ENCODE data around the gene ASH1L.

The ASH1L gene

DNA sequence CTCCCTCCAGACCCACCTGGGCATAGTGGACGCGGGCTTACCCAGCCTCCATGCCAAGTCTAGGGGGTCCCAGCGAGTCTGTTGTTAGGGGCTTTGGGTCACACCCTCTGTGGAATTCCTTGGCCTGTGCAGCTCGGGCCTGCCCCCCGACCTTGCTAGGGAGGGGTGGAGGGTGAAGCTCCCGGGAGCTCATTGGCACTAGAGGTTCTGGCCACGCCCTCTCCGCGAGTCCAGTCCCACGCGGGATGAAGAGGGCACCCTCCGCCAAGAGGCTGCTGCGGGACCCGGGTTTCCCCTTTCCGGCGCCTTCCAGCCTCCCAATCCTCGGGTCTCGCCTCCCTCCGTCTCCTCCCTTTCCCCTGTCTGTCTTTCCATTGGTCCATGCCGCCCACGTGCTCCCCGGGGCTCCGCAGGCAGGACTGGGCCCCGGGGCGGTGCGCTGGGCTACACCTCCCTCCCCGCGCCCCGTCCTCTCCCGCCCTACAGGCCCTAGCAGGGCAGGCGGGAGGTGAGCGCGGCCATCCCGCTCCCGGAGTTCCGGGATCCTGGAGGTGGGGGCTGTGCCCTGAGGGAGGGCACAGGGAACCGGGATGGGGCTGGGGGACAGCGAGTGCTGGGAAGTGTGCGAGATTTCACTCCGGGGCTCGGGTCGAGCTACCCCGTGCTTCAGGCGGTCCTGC lies 238.4 kb downstream of the ASH1L start:
- TF ChIP-seq POLR2AphosphoS5 (IDR thresholded peaks at IDR 0.05; ENCODE audit: low read depth, low read length) (peak; percentile 36; the same call in 1 of the 2 replicates), PAX5 (IDR thresholded peaks at IDR 0.05; ENCODE audit: insufficient read depth, low read length, severe bottlenecking) (no peak), POU2F2 (IDR thresholded peaks at IDR 0.05; ENCODE audit: low read depth, low read length) (0 out of 2 replicates have a peak, but pooled peaks have one; percentile 5), POLR2A (IDR thresholded peaks at IDR 0.05; ENCODE audit: low read depth, low read length) (peak; percentile 12; the same call in 1 of the 2 replicates)
- peak; percentile 94 for FAIRE-seq

DNA sequence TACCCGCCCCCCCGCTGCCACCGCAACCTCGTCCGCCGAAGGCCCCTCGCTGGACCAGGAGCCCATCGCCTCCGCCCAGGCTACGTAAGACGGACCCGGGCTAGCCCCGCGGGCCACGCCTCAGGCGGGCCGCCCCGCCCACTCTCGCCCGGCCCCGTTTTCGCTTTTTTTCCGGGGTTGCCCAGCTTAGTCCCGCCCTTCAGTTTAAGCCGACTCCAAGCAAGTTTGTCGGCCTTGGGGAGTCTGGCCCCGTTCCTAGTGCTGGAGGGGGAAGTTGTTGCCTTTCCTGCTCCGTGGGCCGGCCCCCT lies 238.9 kb downstream of the ASH1L start:
- FAIRE-seq (no peak), DNase-seq (ENCODE audit: insufficient read length, low spot score) (peak; percentile 81)
- no peak for TF ChIP-seq SPI1 (IDR thresholded peaks at IDR 0.05; ENCODE audit: low read depth, low read length)
- TF ChIP-seq POLR2AphosphoS5 (IDR thresholded peaks at IDR 0.05; ENCODE audit: low read depth, low read length) = no peak
- TF ChIP-seq TAF1 (IDR thresholded peaks at IDR 0.05; ENCODE audit: low read depth, low read length) = no peak
- no peak; the same call in 1 of the 2 replicates for TF ChIP-seq POLR2A (IDR thresholded peaks at IDR 0.05; ENCODE audit: low read depth, low read length)
- TF ChIP-seq PAX5 (IDR thresholded peaks at IDR 0.05; ENCODE audit: insufficient read depth, low read length, severe bottlenecking) = no peak
- TF ChIP-seq POU2F2 (IDR thresholded peaks at IDR 0.05; ENCODE audit: low read depth, low read length) = no peak

More for the DNA sequence above, 238.4 kb downstream of the ASH1L start:
- peak; percentile 94 for DNase-seq (ENCODE audit: insufficient read length, low spot score)

DNA sequence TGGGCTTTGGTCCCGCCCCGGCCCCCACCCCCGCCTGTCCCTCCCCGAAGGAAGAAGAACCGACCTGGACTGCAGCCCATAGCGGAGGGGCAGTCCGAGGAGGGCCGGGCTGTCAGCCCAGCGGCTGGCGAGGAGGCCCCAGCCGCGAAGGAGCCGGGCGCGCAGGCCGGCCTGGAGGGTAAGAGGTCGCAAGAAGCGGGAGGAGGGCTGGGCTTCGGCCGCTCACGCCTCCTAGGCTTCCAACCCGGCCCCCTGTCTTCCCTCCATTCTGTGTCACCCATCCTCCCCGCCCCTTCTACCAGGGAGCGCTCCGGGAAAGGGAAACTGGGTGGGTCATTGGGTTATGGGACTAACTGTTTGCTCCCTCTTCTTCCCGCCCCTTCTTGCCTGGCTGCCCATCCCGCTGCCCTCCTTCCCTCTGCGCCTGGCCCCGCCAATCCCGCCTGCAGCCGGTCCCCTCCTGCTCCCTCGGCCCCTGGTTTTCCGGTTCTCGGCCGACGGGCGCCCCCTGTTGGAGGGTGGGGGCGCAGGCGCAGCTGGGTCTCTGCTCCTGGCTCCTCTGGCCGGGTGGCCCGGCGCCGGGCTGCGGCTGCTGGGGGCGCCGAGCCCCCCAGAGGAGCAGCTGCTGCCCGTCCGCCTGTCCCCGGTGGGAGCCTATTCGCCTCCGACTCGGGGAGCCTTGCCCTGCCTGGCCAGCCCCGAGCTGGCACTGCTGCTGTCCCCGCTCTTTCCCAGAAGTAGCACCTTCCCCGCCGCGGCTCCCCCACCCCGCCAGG lies 239.5 kb downstream of the ASH1L start:
- FAIRE-seq (no peak), DNase-seq (ENCODE audit: insufficient read length, low spot score) (peak; percentile 92)
- TF ChIP-seq PAX5 (IDR thresholded peaks at IDR 0.05; ENCODE audit: insufficient read depth, low read length, severe bottlenecking) (no peak), SPI1 (IDR thresholded peaks at IDR 0.05; ENCODE audit: low read depth, low read length) (no peak), POU2F2 (IDR thresholded peaks at IDR 0.05; ENCODE audit: low read depth, low read length) (no peak), POLR2A (IDR thresholded peaks at IDR 0.05; ENCODE audit: low read depth, low read length) (no peak), POLR2AphosphoS5 (IDR thresholded peaks at IDR 0.05; ENCODE audit: low read depth, low read length) (no peak), TAF1 (IDR thresholded peaks at IDR 0.05; ENCODE audit: low read depth, low read length) (no peak)

DNA sequence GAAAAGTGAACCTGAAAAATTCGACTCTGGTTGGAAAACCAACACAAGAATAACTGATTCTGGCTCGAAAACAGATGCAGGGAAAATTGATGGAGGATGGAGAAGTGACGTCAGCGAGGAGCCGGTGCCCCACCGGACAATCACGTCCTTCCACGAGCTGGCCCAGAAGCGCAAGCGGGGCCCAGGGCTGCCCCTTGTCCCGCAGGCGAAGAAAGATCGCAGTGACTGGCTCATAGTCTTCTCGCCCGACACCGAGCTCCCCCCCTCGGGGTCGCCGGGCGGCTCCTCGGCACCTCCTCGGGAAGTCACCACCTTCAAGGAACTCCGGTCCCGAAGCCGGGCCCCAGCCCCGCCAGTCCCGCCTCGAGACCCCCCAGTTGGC lies 240.0 kb downstream of the ASH1L start:
- TF ChIP-seq POLR2A (IDR thresholded peaks at IDR 0.05; ENCODE audit: low read depth, low read length) (no peak), POU2F2 (IDR thresholded peaks at IDR 0.05; ENCODE audit: low read depth, low read length) (no peak), SPI1 (IDR thresholded peaks at IDR 0.05; ENCODE audit: low read depth, low read length) (no peak), PAX5 (IDR thresholded peaks at IDR 0.05; ENCODE audit: insufficient read depth, low read length, severe bottlenecking) (no peak), TAF1 (IDR thresholded peaks at IDR 0.05; ENCODE audit: low read depth, low read length) (no peak), POLR2AphosphoS5 (IDR thresholded peaks at IDR 0.05; ENCODE audit: low read depth, low read length) (no peak)
- FAIRE-seq (no peak), DNase-seq (ENCODE audit: insufficient read length, low spot score) (peak; percentile 39)

DNA sequence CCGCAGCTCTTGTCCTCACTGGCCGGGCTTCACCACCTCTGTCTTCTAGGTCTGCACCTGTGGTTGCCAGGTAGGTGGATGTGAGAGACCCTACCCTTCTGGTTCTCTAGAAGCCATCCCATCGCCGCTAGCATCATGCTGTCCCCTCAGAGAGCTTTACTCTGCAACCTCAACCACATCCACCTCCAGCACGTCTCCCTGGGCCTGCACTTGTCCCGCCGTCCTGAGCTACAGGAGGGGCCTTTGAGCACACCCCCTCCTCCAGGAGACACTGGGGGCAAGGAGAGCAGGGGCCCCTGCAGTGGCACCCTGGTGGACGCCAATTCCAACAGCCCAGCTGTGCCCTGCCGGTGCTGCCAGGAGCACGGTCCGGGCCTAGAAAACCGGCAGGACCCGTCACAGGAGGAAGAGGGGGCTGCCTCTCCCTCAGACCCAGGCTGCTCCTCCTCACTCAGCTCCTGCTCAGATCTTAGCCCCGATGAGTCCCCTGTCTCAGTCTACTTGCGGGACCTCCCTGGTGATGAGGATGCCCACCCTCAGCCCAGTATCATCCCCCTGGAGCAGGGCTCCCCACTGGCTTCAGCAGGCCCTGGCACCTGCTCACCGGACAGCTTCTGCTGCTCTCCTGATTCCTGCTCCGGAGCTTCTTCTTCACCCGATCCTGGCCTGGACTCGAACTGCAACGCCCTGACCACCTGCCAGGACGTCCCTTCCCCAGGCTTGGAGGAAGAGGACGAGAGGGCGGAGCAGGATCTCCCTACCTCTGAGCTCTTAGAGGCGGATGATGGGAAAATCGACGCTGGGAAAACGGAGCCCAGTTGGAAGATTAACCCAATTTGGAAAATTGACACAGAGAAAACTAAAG lies 240.7 kb downstream of the ASH1L start:
- FAIRE-seq = no peak
- DNase-seq (ENCODE audit: insufficient read length, low spot score) = no peak
- TF ChIP-seq SPI1 (IDR thresholded peaks at IDR 0.05; ENCODE audit: low read depth, low read length) (no peak), TAF1 (IDR thresholded peaks at IDR 0.05; ENCODE audit: low read depth, low read length) (no peak), POLR2AphosphoS5 (IDR thresholded peaks at IDR 0.05; ENCODE audit: low read depth, low read length) (no peak), POU2F2 (IDR thresholded peaks at IDR 0.05; ENCODE audit: low read depth, low read length) (no peak), POLR2A (IDR thresholded peaks at IDR 0.05; ENCODE audit: low read depth, low read length) (no peak), PAX5 (IDR thresholded peaks at IDR 0.05; ENCODE audit: insufficient read depth, low read length, severe bottlenecking) (no peak)

DNA sequence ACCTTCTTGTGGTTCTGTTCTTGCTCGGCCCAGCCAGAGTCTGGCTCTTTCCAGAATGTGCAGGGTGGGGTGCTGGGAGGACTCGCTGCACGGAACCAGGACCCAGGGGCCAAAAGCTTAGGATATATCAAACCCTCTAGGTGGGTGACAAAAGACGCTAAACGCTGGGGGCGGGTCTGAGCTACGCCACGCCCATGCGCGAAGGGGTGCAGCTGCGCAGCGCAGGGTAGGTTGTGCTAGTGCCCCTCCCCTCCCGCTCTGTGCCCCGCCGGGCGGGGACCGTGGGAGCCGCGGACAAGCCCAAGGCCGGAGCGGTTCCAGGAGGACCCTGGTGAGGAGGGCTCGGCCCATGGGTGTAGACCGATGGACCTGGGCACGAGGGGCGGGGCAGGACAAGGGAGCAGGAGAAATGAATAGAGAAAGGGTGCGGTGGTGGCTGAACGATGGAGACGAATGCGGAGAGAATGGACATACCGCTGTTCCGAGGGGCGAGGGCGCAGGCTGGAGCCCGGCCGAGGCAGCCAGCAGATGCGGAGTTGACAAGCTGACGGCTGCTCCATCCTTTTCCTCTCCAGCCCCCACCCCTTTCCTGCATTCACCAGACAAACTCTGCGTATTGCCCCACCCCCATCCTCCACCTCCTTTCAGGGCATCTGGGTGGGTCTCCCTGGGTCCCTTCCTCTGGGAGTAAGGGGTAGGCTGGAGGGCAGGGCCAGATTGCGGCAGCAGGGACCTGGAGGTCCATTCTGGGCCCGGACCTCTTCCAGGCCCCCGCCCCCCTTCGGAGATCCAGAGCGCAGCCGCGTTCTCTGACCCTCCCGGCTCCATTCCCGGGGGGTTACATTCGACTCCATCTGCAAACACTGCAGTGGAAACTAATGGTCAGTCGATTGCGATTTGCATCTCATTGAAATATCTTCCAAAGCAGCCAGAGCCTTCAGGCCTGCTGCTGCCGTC lies 241.7 kb downstream of the ASH1L start, which contains the start of gene RUSC1:
TSS of gene RUSC1 (plus strand) at position 234 of the 957 bp plus-strand sequence. CDS start 880 bp downstream, outside the sequence.
- peak; percentile 79 for DNase-seq (ENCODE audit: insufficient read length, low spot score)
- FAIRE-seq = peak; percentile 89
- TF ChIP-seq POLR2A (IDR thresholded peaks at IDR 0.05; ENCODE audit: low read depth, low read length) = 0 out of 2 replicates have a peak, but pooled peaks have one; percentile 33
- no peak for TF ChIP-seq PAX5 (IDR thresholded peaks at IDR 0.05; ENCODE audit: insufficient read depth, low read length, severe bottlenecking)
- no peak for TF ChIP-seq TAF1 (IDR thresholded peaks at IDR 0.05; ENCODE audit: low read depth, low read length)
- TF ChIP-seq POU2F2 (IDR thresholded peaks at IDR 0.05; ENCODE audit: low read depth, low read length) = no peak

DNA sequence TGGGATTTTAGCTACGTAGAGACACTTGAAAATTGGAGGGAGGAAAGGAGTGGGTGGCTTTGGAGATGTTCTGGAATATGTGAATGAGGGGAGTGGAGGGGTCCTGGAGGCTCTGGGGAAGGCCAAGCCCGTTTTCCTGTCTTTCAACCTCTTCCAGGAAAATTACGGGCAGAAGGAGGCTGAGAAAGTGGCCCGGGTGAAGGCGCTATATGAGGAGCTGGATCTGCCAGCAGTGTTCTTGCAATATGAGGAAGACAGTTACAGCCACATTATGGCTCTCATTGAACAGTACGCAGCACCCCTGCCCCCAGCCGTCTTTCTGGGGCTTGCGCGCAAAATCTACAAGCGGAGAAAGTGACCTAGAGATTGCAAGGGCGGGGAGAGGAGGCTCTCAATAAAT lies 242.4 kb downstream of the ASH1L start:
- no peak for TF ChIP-seq TAF1 (IDR thresholded peaks at IDR 0.05; ENCODE audit: low read depth, low read length)
- no peak for DNase-seq (ENCODE audit: insufficient read length, low spot score)
- no peak for FAIRE-seq

DNA sequence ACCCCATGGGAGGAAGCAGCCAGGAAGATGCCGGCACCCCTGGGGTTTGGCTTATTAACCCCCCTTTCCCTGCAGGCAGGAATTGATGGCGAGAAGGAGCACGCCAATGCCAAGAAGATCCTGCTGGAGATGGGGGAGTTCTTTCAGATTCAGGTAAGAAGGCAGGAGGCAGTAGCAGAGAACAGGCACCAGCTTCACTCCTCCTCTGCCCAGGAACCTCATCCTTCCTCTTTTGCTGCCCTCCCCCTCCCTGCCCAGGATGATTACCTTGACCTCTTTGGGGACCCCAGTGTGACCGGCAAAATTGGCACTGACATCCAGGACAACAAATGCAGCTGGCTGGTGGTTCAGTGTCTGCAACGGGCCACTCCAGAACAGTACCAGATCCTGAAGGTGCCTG lies 243.1 kb downstream of the ASH1L start:
- no peak for DNase-seq (ENCODE audit: insufficient read length, low spot score)
- no peak for TF ChIP-seq PAX5 (IDR thresholded peaks at IDR 0.05; ENCODE audit: insufficient read depth, low read length, severe bottlenecking)
- TF ChIP-seq POU2F2 (IDR thresholded peaks at IDR 0.05; ENCODE audit: low read depth, low read length) = no peak
- TF ChIP-seq SPI1 (IDR thresholded peaks at IDR 0.05; ENCODE audit: low read depth, low read length) = no peak
- TF ChIP-seq POLR2A (IDR thresholded peaks at IDR 0.05; ENCODE audit: low read depth, low read length) = no peak
- no peak for TF ChIP-seq POLR2AphosphoS5 (IDR thresholded peaks at IDR 0.05; ENCODE audit: low read depth, low read length)
- TF ChIP-seq TAF1 (IDR thresholded peaks at IDR 0.05; ENCODE audit: low read depth, low read length) = no peak
- no peak for FAIRE-seq

Measured in GM12891 (cell line).